Smooth muscle cell (in vitro differentiated cells): Measurements from ENCODE around the gene TMEM225. TPM values are rescaled to one million over a fixed set of nuclear protein-coding genes. Genes with fewer than 3 reads are reported as not detected.

Source experiments
- DNase-seq: peaks from one replicate; lab custom pipeline; 2025; ENCODE audit not compliant: unreplicated experiment; lab: John Stamatoyannopoulos, UW
- H2AFZ ChIP-seq: fragments of 200-600 bp; sonication (generic); 2 replicates; pipeline ENCODE4 v1.6.0; 2016; ENCODE audit warnings: antibody characterized with exemption, low read depth, mild to moderate bottlenecking
- H3F3A ChIP-seq: fragments of 200-600 bp; sonication (generic); 2 replicates; pipeline ENCODE4 v1.6.0; 2017; ENCODE audit warnings: antibody characterized with exemption, low read depth
- H3K27ac ChIP-seq: fragments of 200-600 bp; sonication (generic); 2 replicates; pipeline ENCODE4 v1.5.1; 2016; ENCODE audit warnings: low read depth, mild to moderate bottlenecking
- H3K27me3 ChIP-seq: fragments of 200-600 bp; sonication (generic); 2 replicates; pipeline ENCODE4 v1.6.1; 2016; ENCODE audit warnings: low read depth, mild to moderate bottlenecking
- H3K36me3 ChIP-seq: fragments of 200-600 bp; sonication (generic); 2 replicates; pipeline ENCODE4 v1.5.1; 2016; ENCODE audit warnings: low read depth
- H3K4me1 ChIP-seq: fragments of 200-600 bp; sonication (generic); 2 replicates; pipeline ENCODE4 v1.5.1; 2016; ENCODE audit warnings: low read depth
- H3K4me2 ChIP-seq: fragments of 200-600 bp; sonication (generic); 2 replicates; pipeline ENCODE4 v1.6.0; 2016; ENCODE audit warnings: mild to moderate bottlenecking
- H3K4me3 ChIP-seq: fragments of 200-600 bp; sonication (generic); 2 replicates; pipeline ENCODE4 v1.5.1; 2016; ENCODE audit warnings: mild to moderate bottlenecking
- H3K79me2 ChIP-seq: fragments of 200-600 bp; sonication (generic); 2 replicates; pipeline ENCODE4 v1.6.0; 2016; ENCODE audit warnings: low read depth, mild to moderate bottlenecking
- H3K9ac ChIP-seq: fragments of 200-600 bp; sonication (generic); 2 replicates; pipeline ENCODE4 v1.6.0; 2016; ENCODE audit warnings: low read depth
- H3K9me3 ChIP-seq: fragments of 200-600 bp; sonication (generic); replicated peaks from 2 replicates; pipeline ENCODE4 v1.5.1; 2016; ENCODE audit warnings: low read depth
- H4K20me1 ChIP-seq: fragments of 200-600 bp; sonication (generic); 2 replicates; pipeline ENCODE4 v1.6.0; 2016; ENCODE audit warnings: low read depth
- WGBS: methylation state at CpG from one replicate; pipeline ENCODE4 v1.1.7; 2016; ENCODE audit warnings: low lambda C conversion rate; 5-methylcytosine and 5-hydroxymethylcytosine counted together
- polyA plus RNA-seq: library from polyadenylated mRNA; unstranded; fragments of >200 nt; fragmentation: Nextera tagmentation; extraction: Ambion mirVana; gene quantifications from 2 replicates; pipeline ENCODE4 v1.2.1, GENCODE V29; 2016
- total RNA-seq: library from RNA; depleted of rRNA; stranded (reverse); fragments of >200 nt; gene quantifications from 2 replicates; pipeline ENCODE4 v1.2.3, GENCODE V29; 2014
- TF ChIP-seq, protein P1 (sequence below): fragments of 200-600 bp; sonication (generic); IDR thresholded peaks from 2 replicates; pipeline ENCODE4 v1.5.1; 2017; ENCODE audit warnings: borderline replicate concordance, mild to moderate bottlenecking, antibody characterized with exemption; ENCODE audit not compliant: insufficient read depth, poor library complexity, severe bottlenecking

Gene TMEM225
- total and polyA plus RNA-seq, 2 experiments from 2014 or later, result not detected

DNA sequence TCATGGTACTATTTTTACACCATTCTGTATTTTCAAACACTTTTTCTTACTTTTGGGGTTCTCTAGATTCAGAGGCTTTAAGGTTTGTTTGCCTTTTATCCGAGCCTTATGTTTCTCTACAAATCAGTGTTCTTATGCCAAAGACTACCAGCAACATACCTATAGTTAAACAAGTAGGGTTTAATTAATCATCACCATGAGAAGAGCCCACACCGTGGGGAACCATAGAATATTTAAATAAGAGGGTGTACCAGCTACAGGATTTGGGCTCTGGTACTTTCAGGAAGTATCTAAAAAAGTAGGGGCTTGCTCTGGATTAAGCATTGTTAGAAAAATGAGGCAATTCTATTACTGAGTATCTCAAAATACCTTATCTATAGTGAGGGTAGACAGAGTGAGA, 25.7 kb downstream of the TMEM225 start:
- Histone ChIP-seq H3F3A (no peaks in the 10 kb centered on the region), H3K27ac (no peak overlapping the region), H3K9ac (no peak overlapping the region), H3K9me3 (no peaks in the 10 kb centered on the region), H3K79me2 (no peaks in the 10 kb centered on the region), H4K20me1 (no peaks in the 10 kb centered on the region), H3K4me2 (no peak overlapping the region), H3K36me3 (no peaks in the 10 kb centered on the region), H2AFZ (no peak overlapping the region), H3K4me3 (no peak overlapping the region), H3K27me3 (no peaks in the 10 kb centered on the region), H3K4me1 (no peaks in the 10 kb centered on the region)
- DNase-seq, result no peak
- TF ChIP-seq, protein P1, sequence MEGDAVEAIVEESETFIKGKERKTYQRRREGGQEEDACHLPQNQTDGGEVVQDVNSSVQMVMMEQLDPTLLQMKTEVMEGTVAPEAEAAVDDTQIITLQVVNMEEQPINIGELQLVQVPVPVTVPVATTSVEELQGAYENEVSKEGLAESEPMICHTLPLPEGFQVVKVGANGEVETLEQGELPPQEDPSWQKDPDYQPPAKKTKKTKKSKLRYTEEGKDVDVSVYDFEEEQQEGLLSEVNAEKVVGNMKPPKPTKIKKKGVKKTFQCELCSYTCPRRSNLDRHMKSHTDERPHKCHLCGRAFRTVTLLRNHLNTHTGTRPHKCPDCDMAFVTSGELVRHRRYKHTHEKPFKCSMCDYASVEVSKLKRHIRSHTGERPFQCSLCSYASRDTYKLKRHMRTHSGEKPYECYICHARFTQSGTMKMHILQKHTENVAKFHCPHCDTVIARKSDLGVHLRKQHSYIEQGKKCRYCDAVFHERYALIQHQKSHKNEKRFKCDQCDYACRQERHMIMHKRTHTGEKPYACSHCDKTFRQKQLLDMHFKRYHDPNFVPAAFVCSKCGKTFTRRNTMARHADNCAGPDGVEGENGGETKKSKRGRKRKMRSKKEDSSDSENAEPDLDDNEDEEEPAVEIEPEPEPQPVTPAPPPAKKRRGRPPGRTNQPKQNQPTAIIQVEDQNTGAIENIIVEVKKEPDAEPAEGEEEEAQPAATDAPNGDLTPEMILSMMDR, result no peak
- 60% methylated on average over 2 of the region's 2 CpGs for WGBS

DNA sequence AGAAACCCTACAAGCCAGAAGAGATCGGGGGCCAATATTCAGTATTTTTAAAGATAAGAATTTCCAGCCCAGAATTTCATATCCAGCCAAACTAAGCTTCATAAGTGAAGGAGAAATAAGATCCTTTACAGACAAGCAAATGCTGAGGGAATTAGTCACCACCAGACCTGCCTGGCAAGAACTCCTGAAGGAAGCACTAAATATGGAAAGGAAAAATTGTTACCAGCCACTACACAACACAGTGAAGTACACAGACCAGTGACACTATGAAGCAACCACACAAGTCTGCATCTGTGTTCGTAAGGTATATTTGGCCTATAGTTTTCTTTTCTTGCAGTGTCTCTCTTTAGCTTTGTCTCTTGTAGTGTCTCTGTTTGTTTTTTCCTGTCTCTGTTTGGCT, 29.0 kb downstream of the TMEM225 start:
- no peaks in the 10 kb centered on the region for H3K4me1 ChIP-seq
- H3K36me3 ChIP-seq, result no peaks in the 10 kb centered on the region
- H3K9ac ChIP-seq, result no peak overlapping the region
- no peak overlapping the region for H3K4me3 ChIP-seq
- H3F3A ChIP-seq, result no peaks in the 10 kb centered on the region
- H3K9me3 ChIP-seq, result no peaks in the 10 kb centered on the region
- DNase-seq, result no peak
- H3K27me3 ChIP-seq, result no peaks in the 10 kb centered on the region
- no peaks in the 10 kb centered on the region for H4K20me1 ChIP-seq
- H3K79me2 ChIP-seq, result no peaks in the 10 kb centered on the region
- H3K4me2 ChIP-seq, result no peak overlapping the region
- TF ChIP-seq, protein P1, result no peak
- no peak overlapping the region for H2AFZ ChIP-seq
- H3K27ac ChIP-seq, result no peak overlapping the region
- 87% methylated on average over 2 of the region's 2 CpGs for WGBS

DNA sequence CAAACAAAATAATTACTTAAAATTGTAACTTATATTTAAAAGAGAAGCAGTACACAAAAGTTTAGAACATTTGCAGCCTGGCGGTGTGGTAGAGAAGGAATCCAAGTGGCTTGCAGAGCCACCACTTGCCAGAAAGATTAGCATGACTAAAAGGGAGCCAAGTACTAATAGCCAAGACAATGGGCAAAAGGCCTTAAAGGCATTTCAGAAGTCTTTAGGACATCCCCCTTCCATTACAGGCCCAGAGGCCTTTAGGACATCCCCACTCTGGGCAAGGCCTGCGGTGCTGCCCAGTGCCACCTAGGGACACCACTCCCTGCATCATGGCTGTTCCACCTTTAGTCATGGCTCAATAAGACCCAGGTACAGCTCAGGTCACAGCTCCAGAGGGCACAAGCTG, 32.4 kb downstream of the TMEM225 start:
- WGBS, result 90% methylated on average over 2 of the region's 2 CpGs
- H3K4me2 ChIP-seq, result no peak overlapping the region
- no peaks in the 10 kb centered on the region for H3K9me3 ChIP-seq

DNA sequence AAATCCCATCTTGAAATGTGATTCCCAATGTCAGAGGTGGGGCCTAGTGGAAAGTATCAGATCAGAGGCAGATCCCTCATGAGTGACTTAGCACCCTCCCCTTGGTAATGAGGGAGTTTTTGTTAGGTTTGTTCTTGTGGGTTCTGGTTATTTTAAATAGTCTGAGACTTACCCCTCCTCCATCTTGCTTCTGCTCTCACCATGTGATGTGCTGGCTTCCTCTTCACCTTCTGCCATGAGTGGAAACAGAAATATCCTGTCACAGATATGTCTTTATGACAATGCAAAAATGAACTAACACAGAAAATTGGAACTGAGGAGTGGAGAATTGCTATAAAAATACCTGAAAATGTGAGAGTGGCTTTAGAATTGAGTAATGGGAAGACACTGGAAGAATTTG, 33.1 kb downstream of the TMEM225 start:
- Histone ChIP-seq H3K4me1 (no peaks in the 10 kb centered on the region), H3F3A (no peaks in the 10 kb centered on the region)

More for the DNA sequence above, 32.4 kb downstream of the TMEM225 start:
- Histone ChIP-seq H3K27me3 (no peaks in the 10 kb centered on the region), H2AFZ (no peak overlapping the region), H3K27ac (no peak overlapping the region), H3F3A (no peaks in the 10 kb centered on the region), H3K4me3 (no peak overlapping the region), H3K36me3 (no peaks in the 10 kb centered on the region), H4K20me1 (no peaks in the 10 kb centered on the region), H3K4me1 (no peaks in the 10 kb centered on the region), H3K79me2 (no peaks in the 10 kb centered on the region), H3K9ac (no peak overlapping the region)
- DNase-seq, result no peak
- TF ChIP-seq, protein P1, result no peak

More for the DNA sequence above, 33.1 kb downstream of the TMEM225 start:
- H3K4me2 ChIP-seq, result no peak overlapping the region
- no peak overlapping the region for H3K27ac ChIP-seq
- no peak for DNase-seq
- H3K79me2 ChIP-seq, result no peaks in the 10 kb centered on the region
- TF ChIP-seq, protein P1, result no peak
- H3K9ac ChIP-seq, result no peak overlapping the region
- H3K4me3 ChIP-seq, result no peak overlapping the region
- H3K36me3 ChIP-seq, result no peaks in the 10 kb centered on the region
- no peaks in the 10 kb centered on the region for H4K20me1 ChIP-seq
- no peaks in the 10 kb centered on the region for H3K9me3 ChIP-seq
- no peak overlapping the region for H2AFZ ChIP-seq
- H3K27me3 ChIP-seq, result no peaks in the 10 kb centered on the region
